CD14-positive monocyte (primary cell): ENCODE measurements around the gene ALAS1. TPM values are rescaled to one million over a fixed set of nuclear protein-coding genes. Genes with fewer than 3 reads are reported as not detected.

Experiments
- DNase-seq, 3 donors: peaks; one replicate each; pipeline ENCODE4 v3.0.0-alpha.2; 2011 to 2022
- H2AFZ ChIP-seq: 2 replicates; pipeline ENCODE4 v1.6.0; 2012; ENCODE audit warnings: mild to moderate bottlenecking, low read depth, low read length, inconsistent platforms; ENCODE audit not compliant: insufficient read depth, poor library complexity, severe bottlenecking
- H3K27ac ChIP-seq, 2 donors: 1 replicate in 1 of 2; 2 replicates in 1 of 2; pipeline ENCODE4 v1.5.1; 2012 to 2013; ENCODE audit warnings: low read length in 2 of 2, control low read depth in 1 of 2, inconsistent platforms in 1 of 2, low read depth in 1 of 2, mild to moderate bottlenecking in 1 of 2
- H3K27me3 ChIP-seq, 2 donors: one replicate each; pipeline versions ENCODE4 v1.6.0 to v1.6.1; 2011 to 2013; ENCODE audit warnings: low read length in 2 of 2; ENCODE audit not compliant: control insufficient read depth in 2 of 2, insufficient read depth in 2 of 2
- H3K36me3 ChIP-seq, 2 donors: replicated peaks in 1 of 2; 1 replicate in 1 of 2; 2 replicates in 1 of 2; pipeline versions ENCODE4 v1.5.1 to v1.6.1; 2012 to 2013; ENCODE audit warnings: low read length in 2 of 2, control low read depth in 1 of 2, inconsistent platforms in 1 of 2, mild to moderate bottlenecking in 1 of 2; ENCODE audit not compliant: insufficient read depth in 2 of 2, control insufficient read depth in 1 of 2
- H3K4me1 ChIP-seq, 2 donors: 1 replicate in 1 of 2; 2 replicates in 1 of 2; pipeline versions ENCODE4 v1.5.1 to v1.6.1; 2012 to 2013; ENCODE audit warnings: low read length in 2 of 2, control low read depth in 1 of 2, inconsistent platforms in 1 of 2, mild to moderate bottlenecking in 1 of 2, moderate library complexity in 1 of 2; ENCODE audit not compliant: insufficient read depth in 2 of 2, control insufficient read depth in 1 of 2
- H3K4me2 ChIP-seq: replicated peaks from 2 replicates; pipeline ENCODE3; 2012; ENCODE audit warnings: low read length, moderate library complexity, mild to moderate bottlenecking; ENCODE audit not compliant: poor library complexity, severe bottlenecking; ENCODE audit errors: extremely low read depth
- H3K4me3 ChIP-seq, 3 experiments: fragments of 200-600 bp in 1 of 3; sonication (generic) in 1 of 3; replicated peaks in 1 of 3; 1 replicate in 2 of 3; 2 replicates in 1 of 3; pipeline ENCODE4 v1.5.1; 2011 to 2013; ENCODE audit warnings: low read length in 3 of 3, mild to moderate bottlenecking in 3 of 3, control low read depth in 2 of 3, low read depth in 2 of 3, inconsistent platforms in 1 of 3, moderate library complexity in 1 of 3
- H3K79me2 ChIP-seq: 2 replicates; pipeline ENCODE4 v1.6.0; 2012; ENCODE audit warnings: mild to moderate bottlenecking, control low read depth, inconsistent platforms, low read length, moderate library complexity; ENCODE audit not compliant: insufficient read depth
- H3K9ac ChIP-seq: 2 replicates; pipeline ENCODE4 v1.6.0; 2017; ENCODE audit warnings: low read length, mild to moderate bottlenecking; ENCODE audit not compliant: insufficient read depth, poor library complexity, severe bottlenecking
- H3K9me3 ChIP-seq, 2 donors: replicated peaks in 1 of 2; 1 replicate in 1 of 2; 2 replicates in 1 of 2; pipeline versions ENCODE4 v1.5.1 to v1.6.1; 2012 to 2013; ENCODE audit warnings: low read length in 2 of 2, control low read depth in 1 of 2; ENCODE audit not compliant: control insufficient read depth in 1 of 2, insufficient read depth in 1 of 2
- H4K20me1 ChIP-seq: 2 replicates; pipeline ENCODE4 v1.6.0; 2012; ENCODE audit warnings: mild to moderate bottlenecking, low read length, control low read depth, moderate library complexity; ENCODE audit not compliant: insufficient read depth
- H3K27ac Mint-ChIP-seq, 7 donors: one replicate each; pipeline ENCODE4 v1.8.0; 2020; ENCODE audit warnings: mild to moderate bottlenecking in 7 of 7, mixed read lengths in 7 of 7, moderate library complexity in 6 of 7, inconsistent platforms in 2 of 7
- H3K27me3 Mint-ChIP-seq, 3 donors: one replicate each; pipeline ENCODE4 v1.8.0; 2021 to 2022; ENCODE audit warnings: low read depth in 3 of 3, mild to moderate bottlenecking in 3 of 3, mixed read lengths in 3 of 3, moderate library complexity in 3 of 3, inconsistent platforms in 1 of 3
- H3K36me3 Mint-ChIP-seq, 2 donors: one replicate each; pipeline ENCODE4 v1.8.0; 2020; ENCODE audit warnings: mixed read lengths in 2 of 2, inconsistent platforms in 1 of 2, mild to moderate bottlenecking in 1 of 2
- H3K4me1 Mint-ChIP-seq: one replicate; pipeline ENCODE4 v1.8.0; 2020; ENCODE audit warnings: mild to moderate bottlenecking, mixed read lengths
- H3K4me3 Mint-ChIP-seq, 2 donors: one replicate each; pipeline ENCODE4 v1.8.0; 2020; ENCODE audit warnings: mild to moderate bottlenecking in 2 of 2, mixed read lengths in 2 of 2, moderate library complexity in 1 of 2
- H3K9me3 Mint-ChIP-seq, 7 donors: one replicate each; pipeline ENCODE4 v1.8.0; 2020 to 2022; ENCODE audit warnings: mixed read lengths in 7 of 7, mild to moderate bottlenecking in 6 of 7, moderate library complexity in 6 of 7, inconsistent platforms in 2 of 7
- CTCF ChIP-seq: fragments of 200-600 bp; IDR thresholded peaks from one replicate; pipeline ENCODE4 v1.8.0; 2022; ENCODE audit warnings: antibody characterized with exemption, mild to moderate bottlenecking
- WGBS: methylation state at CpG from one replicate; pipeline ENCODE4 v1.1.5; 2013; ENCODE audit warnings: missing lambda C conversion rate; ENCODE audit not compliant: insufficient coverage; 5-methylcytosine and 5-hydroxymethylcytosine counted together
- intact Hi-C, 2 donors: fragments of 100-400 bp; cut with micrococcal nuclease; formaldehyde crosslinking; loops; one replicate each; pipeline versions ENCODE4 v1.15.0 to v1.15.1; 2023
- polyA plus RNA-seq, 3 donors: library from polyadenylated mRNA; depleted of rRNA in 1 of 3; unstranded in 2 of 3; stranded (reverse) in 1 of 3; fragments of 300-500 nt in 2 of 3; fragments of >200 nt in 1 of 3; fragmentation: Illumina TruSeq in 2 of 3; gene quantifications; 1 replicate in 2 of 3; 2 replicates in 1 of 3; pipeline ENCODE4 v1.2.3, GENCODE V29; 2012 to 2021

ALAS1 gene
- polyA plus RNA-seq, 3 donors: 20.9 to 84.7 (median 38.7) TPM

GRCh38 chr3:52227766-52228165, 29.8 kb downstream of the ALAS1 start:
- Histone ChIP-seq H3K4me1 (peaks cover 22 to 33% of the 10 kb centered on the region in 2 donors), H3K4me3 (no peak overlapping the region), H3K36me3 (peaks cover 50 to 64% of the 10 kb centered on the region in 2 donors), H3K9ac (no peak overlapping the region), H2AFZ (no peak overlapping the region), H3K79me2 (peaks cover 17% of the 10 kb centered on the region), H4K20me1 (peaks cover 70% of the 10 kb centered on the region), H3K4me2 (no peak overlapping the region), H3K27me3 (no peaks in the 10 kb centered on the region), H3K9me3 (no peaks in the 10 kb centered on the region), H3K27ac (no peak overlapping the region)
- no peak for DNase-seq
- H3K36me3 Mint-ChIP-seq: peaks cover 62 to 68% of the 10 kb centered on the region in 2 donors
- peak overlapping the region in 3 of 7 donors; percentile 41 to 69 (median 55) for H3K27ac Mint-ChIP-seq
- no peak overlapping the region for H3K4me3 Mint-ChIP-seq
- H3K9me3 Mint-ChIP-seq: no peaks in the 10 kb centered on the region
- no peak for TF ChIP-seq CTCF
- 94% methylated on average over 2 of the region's 7 CpGs for WGBS
- H3K27me3 Mint-ChIP-seq: peaks cover 0 to 2% (median 1%) of the 10 kb centered on the region in 3 donors
- H3K4me1 Mint-ChIP-seq: peaks cover 37% of the 10 kb centered on the region
- intact Hi-C loops: no loop called here

GRCh38 chr3:52228266-52228665, 30.3 kb downstream of the ALAS1 start:
- Histone ChIP-seq H3K36me3 (peaks cover 55 to 66% of the 10 kb centered on the region in 2 donors), H3K4me3 (no peak overlapping the region), H3K4me2 (no peak overlapping the region), H4K20me1 (peaks cover 75% of the 10 kb centered on the region), H3K27me3 (no peaks in the 10 kb centered on the region), H3K9me3 (no peaks in the 10 kb centered on the region), H3K79me2 (peaks cover 22% of the 10 kb centered on the region), H3K9ac (no peak overlapping the region), H3K27ac (no peak overlapping the region), H2AFZ (no peak overlapping the region), H3K4me1 (peaks cover 22 to 38% of the 10 kb centered on the region in 2 donors)
- Mint-ChIP-seq H3K4me1 (peaks cover 37% of the 10 kb centered on the region), H3K4me3 (no peak overlapping the region), H3K9me3 (no peaks in the 10 kb centered on the region), H3K27me3 (peaks cover 0 to 2% (median 1%) of the 10 kb centered on the region in 3 donors), H3K27ac (peak overlapping the region in 2 of 7 donors; percentile 55 to 69), H3K36me3 (peaks cover 60 to 68% of the 10 kb centered on the region in 2 donors)
- WGBS: 100% methylated on average over 1 of the region's 10 CpGs
- no peak for DNase-seq
- no peak for TF ChIP-seq CTCF
- intact Hi-C loops: no loop called here
